ENCODE measurements around the gene SH2D2A. TPM values are rescaled to one million over a fixed set of nuclear protein-coding genes. Genes with fewer than 3 reads are reported as not detected.

SH2D2A gene
- total and polyA plus RNA-seq, 2 of the 4 experiments (the other 2 are of a cell fraction) = not detected

DNA sequence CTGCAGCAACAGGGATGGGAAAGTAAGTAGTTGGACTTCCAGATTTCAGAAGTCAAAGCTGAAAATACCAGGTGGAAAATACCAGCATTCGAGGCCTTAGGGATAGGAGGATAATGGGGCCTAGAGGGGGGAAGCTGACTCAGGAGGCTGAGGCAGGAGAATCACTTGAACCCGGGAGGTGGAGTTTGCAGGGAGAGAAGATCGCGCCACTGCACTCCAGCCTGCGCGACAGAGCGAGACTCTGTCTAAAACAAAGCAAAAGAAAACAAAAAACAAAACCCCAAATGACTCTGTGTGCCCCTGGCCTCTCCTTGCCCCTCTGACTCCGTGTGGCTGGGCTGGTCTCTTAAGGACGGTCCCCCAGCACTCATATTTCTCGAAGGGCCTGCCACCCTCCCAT is 3.4 kb downstream of the SH2D2A start (continued):
- TF ChIP-seq, protein P1, sequence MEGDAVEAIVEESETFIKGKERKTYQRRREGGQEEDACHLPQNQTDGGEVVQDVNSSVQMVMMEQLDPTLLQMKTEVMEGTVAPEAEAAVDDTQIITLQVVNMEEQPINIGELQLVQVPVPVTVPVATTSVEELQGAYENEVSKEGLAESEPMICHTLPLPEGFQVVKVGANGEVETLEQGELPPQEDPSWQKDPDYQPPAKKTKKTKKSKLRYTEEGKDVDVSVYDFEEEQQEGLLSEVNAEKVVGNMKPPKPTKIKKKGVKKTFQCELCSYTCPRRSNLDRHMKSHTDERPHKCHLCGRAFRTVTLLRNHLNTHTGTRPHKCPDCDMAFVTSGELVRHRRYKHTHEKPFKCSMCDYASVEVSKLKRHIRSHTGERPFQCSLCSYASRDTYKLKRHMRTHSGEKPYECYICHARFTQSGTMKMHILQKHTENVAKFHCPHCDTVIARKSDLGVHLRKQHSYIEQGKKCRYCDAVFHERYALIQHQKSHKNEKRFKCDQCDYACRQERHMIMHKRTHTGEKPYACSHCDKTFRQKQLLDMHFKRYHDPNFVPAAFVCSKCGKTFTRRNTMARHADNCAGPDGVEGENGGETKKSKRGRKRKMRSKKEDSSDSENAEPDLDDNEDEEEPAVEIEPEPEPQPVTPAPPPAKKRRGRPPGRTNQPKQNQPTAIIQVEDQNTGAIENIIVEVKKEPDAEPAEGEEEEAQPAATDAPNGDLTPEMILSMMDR (conservative IDR thresholded peaks at IDR 0.05; ENCODE audit: low read depth, low read length) = no peak
- TF ChIP-seq POLR2A (IDR thresholded peaks at IDR 0.05; ENCODE audit: low read depth, low read length) = no peak

DNA sequence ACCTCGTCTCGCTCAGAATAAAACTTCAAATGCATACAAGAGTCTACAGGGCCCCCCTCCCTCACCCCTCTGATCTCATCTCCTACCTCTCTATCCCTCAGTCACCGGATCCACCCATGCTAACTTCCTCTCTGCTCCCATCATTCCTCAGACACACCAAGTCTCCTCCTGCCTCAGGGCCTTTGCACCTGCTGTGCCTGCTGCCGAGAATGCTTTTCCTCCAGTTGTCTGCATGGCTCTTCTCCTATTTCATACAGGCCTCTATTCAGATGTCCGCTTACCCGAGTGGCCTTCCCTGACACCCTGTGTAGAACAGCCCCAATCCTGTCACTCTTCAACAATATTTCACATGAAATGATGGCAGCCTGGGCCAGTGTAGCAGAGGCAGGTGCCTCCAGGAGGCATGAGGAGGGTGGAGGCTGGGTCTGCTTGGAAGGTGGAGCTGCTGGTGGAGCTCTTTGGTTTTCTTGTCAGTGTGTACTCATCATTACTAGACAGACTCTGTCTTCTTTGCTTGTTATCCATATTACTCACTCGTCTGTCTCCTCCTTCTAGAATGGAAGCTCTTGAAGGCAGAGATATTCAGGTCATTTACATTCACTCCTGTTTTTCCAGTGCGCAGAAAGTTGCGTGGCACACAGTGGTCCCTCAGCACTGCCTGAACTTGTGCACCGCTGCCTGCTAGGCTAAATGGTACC is 4.2 kb downstream of the SH2D2A start:
- POLR2A ChIA-PET (ENCODE audit: unreplicated experiment) = no interaction called here
- intact Hi-C loops (cut with micrococcal nuclease) = no loop called here
- CTCF ChIA-PET = interaction anchor here (1.2 kb wide), 1 partner anchor 10 kb away, joined by 6 read pairs; no protein-coding TSS in a partner anchor
- TF ChIP-seq RFX5 (IDR thresholded peaks at IDR 0.05; ENCODE audit: low read depth, low read length) (no peak), POLR2A (IDR thresholded peaks at IDR 0.05; ENCODE audit: low read depth, low read length) (no peak), MAZ (IDR thresholded peaks at IDR 0.05; ENCODE audit: borderline replicate concordance, low read depth, low read length) (no peak), MAFK (IDR thresholded peaks at IDR 0.05; ENCODE audit: low read depth, low read length) (no peak), BHLHE40 (IDR thresholded peaks at IDR 0.05; ENCODE audit: low read depth, low read length) (no peak), CEBPB (IDR thresholded peaks at IDR 0.05; ENCODE audit: low read depth, low read length) (no peak), SMC3 (IDR thresholded peaks at IDR 0.05; ENCODE audit: low read depth, low read length) (no peak), NFE2L2 (IDR thresholded peaks at IDR 0.05; ENCODE audit: low read depth, low read length) (no peak), MXI1 (IDR thresholded peaks at IDR 0.05; ENCODE audit: borderline replicate concordance, low read depth, low read length) (no peak)
- TF ChIP-seq, protein P1 (conservative IDR thresholded peaks at IDR 0.05; ENCODE audit: low read depth, low read length) = no peak
- TF ChIP-seq, protein P2, sequence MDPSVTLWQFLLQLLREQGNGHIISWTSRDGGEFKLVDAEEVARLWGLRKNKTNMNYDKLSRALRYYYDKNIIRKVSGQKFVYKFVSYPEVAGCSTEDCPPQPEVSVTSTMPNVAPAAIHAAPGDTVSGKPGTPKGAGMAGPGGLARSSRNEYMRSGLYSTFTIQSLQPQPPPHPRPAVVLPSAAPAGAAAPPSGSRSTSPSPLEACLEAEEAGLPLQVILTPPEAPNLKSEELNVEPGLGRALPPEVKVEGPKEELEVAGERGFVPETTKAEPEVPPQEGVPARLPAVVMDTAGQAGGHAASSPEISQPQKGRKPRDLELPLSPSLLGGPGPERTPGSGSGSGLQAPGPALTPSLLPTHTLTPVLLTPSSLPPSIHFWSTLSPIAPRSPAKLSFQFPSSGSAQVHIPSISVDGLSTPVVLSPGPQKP (IDR thresholded peaks at IDR 0.05; ENCODE audit: borderline replicate concordance, low read depth, low read length) = no peak

More for the DNA sequence above, 4.2 kb downstream of the SH2D2A start:
- Histone ChIP-seq H3K18ac (ENCODE audit: low read depth, low read length) (no peak overlapping the region), H2BK15ac (ENCODE audit: low read depth, low read length) (no peak overlapping the region), H2AFZ (replicated peaks; ENCODE audit: low read length, poor library complexity) (no peak overlapping the region), H3K9me3 (ENCODE audit: control insufficient read depth, insufficient read depth, low read length) (no peaks in the 10 kb centered on the region), H3K79me1 (ENCODE audit: low read depth in 1 of 2, low read length in 2 of 2) (no peaks in the 10 kb centered on the region), H4K91ac (ENCODE audit: insufficient read depth, low read depth, low read length) (no peak overlapping the region), H2AK9ac (replicated peaks; ENCODE audit: low read depth, low read length, poor library complexity) (no peak overlapping the region), H3K4me1 (ENCODE audit: control insufficient read depth, insufficient read depth, low read length) (peaks cover 14% of the 10 kb centered on the region), H3K9me1 (ENCODE audit: insufficient read depth, low read length) (no peaks in the 10 kb centered on the region; the same call in 1 of the 2 replicates), H3K27ac (ENCODE audit: insufficient read depth, low read length) (no peak overlapping the region), H3K27me3 (ENCODE audit: control insufficient read depth, insufficient read depth, low read length) (peaks cover 46% of the 10 kb centered on the region), H3K56ac (ENCODE audit: extremely low read depth, insufficient read depth, low read length) (no peak overlapping the region), H3K4ac (ENCODE audit: low read depth, low read length) (no peak overlapping the region), H2BK5ac (ENCODE audit: low read depth, low read length, poor library complexity, severe bottlenecking) (no peak overlapping the region), H4K20me1 (ENCODE audit: insufficient read depth, low read length) (no peaks in the 10 kb centered on the region; the same call in 1 of the 2 replicates), H3K4me2 (ENCODE audit: low read depth, low read length) (no peak overlapping the region), H4K8ac (ENCODE audit: low read depth in 2 of 2, low read length in 2 of 2) (no peak overlapping the region), H2AK5ac (ENCODE audit: low read depth, low read length) (no peak overlapping the region), H3K36me3 (ENCODE audit: control insufficient read depth, insufficient read depth, low read length) (no peaks in the 10 kb centered on the region), H4K5ac (ENCODE audit: low read depth, low read length) (no peak overlapping the region), H3K14ac (replicated peaks; ENCODE audit: low read depth, low read length) (no peak overlapping the region), H3K9ac (ENCODE audit: low read depth, low read length) (no peak overlapping the region), H2BK20ac (ENCODE audit: low read depth, low read length) (no peak overlapping the region), H3K23ac (ENCODE audit: low read depth, low read length) (no peak overlapping the region), H2BK120ac (ENCODE audit: low read depth, low read length) (no peak overlapping the region), H3K4me3 (ENCODE audit: insufficient read depth, low read depth, low read length) (no peak overlapping the region)
- DNase-seq = no peak
- dilution Hi-C loops (cut with HindIII; ENCODE audit: low sequenced_read_pairs, unreplicated experiment) = no loop called here
- in situ Hi-C loops (cut with MboI; ENCODE audit: low sequenced_read_pairs) = no loop called here
- BruUV-seq (replicated peaks) = no TSS peak
- ATAC-seq (ENCODE audit: low read depth) = no peak
- WGBS, 2 experiments (ENCODE audit: extremely low coverage in 2 of 2, insufficient read length in 1 of 2) = 91% methylated on average over 5 of the region's 10 CpGs; no CpG with 5 or more reads in 1 of the 2 experiments
